Measurements from ENCODE around the gene TBC1D8. TPM values are rescaled to one million over a fixed set of nuclear protein-coding genes. Genes with fewer than 3 reads are reported as not detected.

The TBC1D8 gene
- total and polyA plus RNA-seq, 2 donors (not counting 1 experiment from before 2014, with no cell fraction given), result 1.7 to 15.7 TPM

DNA sequence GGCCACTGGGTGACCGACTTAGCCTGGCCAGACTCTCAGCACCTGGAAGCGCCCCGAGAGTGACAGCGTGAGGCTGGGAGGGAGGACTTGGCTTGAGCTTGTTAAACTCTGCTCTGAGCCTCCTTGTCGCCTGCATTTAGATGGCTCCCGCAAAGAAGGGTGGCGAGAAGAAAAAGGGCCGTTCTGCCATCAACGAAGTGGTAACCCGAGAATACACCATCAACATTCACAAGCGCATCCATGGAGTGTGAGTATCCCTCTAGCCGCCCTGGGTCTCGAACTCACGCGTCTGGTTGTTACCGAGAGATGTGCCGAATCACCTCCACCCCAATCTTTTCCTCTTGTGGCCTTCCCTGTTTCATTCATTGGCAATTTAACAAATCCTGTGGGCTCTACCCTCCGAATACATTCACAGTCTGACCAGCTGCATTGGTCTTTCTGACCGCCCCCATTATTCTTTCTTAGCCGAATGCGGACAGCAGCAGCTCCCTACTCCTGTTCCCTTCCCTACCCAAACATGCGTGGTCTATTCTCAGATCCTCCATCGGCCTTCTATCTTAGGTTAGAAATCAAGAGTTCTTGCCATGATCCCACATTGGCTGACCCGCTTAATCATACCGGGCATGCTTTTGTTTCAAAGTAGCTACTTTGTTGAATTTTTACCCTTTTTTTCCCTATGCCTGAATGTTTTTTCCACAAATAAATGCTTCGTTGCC is 148.5 kb downstream of the TBC1D8 start:
- no peak for TF ChIP-seq CTCF (IDR thresholded peaks at IDR 0.05)
- no peak for TF ChIP-seq EZH2 (IDR thresholded peaks at IDR 0.05; ENCODE audit: borderline replicate concordance, insufficient read depth, low read depth, low read length, poor library complexity, severe bottlenecking)
- CTCF ChIA-PET, result interaction anchor here (1.0 to 2.8 kb wide), 11 partner anchors 8 to 740 kb away, joined by 3 to 23 read pairs (median 4); partner anchors contain the start of gene PDCL3
- H3K36me3 ChIP-seq (replicated peaks in 1 of 2; ENCODE audit: control extremely low read depth in 1 of 2, control insufficient read depth in 1 of 2, extremely low read depth in 1 of 2, insufficient read depth in 2 of 2, low read length in 1 of 2), result peaks cover 24 to 47% of the 10 kb centered on the region in 2 experiments
- no peaks in the 10 kb centered on the region for H3K27me3 Mint-ChIP-seq
- H3K4me2 ChIP-seq (replicated peaks; ENCODE audit: low read depth, low read length, poor library complexity, severe bottlenecking), result peak overlapping the region; percentile 89
- DNase-seq (no peak), ATAC-seq (ENCODE audit: low read depth) (no peak)
- peak overlapping the region; percentile 96 for H3K27ac Mint-ChIP-seq
- H3K4me1 Mint-ChIP-seq, result peaks cover 42% of the 10 kb centered on the region
- H4K20me1 ChIP-seq (ENCODE audit: control insufficient read depth, insufficient read depth, low read length, poor library complexity, severe bottlenecking), result peaks cover 30% of the 10 kb centered on the region
- H3K4me3 Mint-ChIP-seq, result peak overlapping the region; percentile 88
- H3K4me3 ChIP-seq (ENCODE audit: control extremely low read depth in 1 of 5, extremely low read depth in 1 of 5, insufficient read depth in 1 of 5, low read depth in 2 of 5, low read length in 4 of 5), result peak overlapping the region; percentile 80 to 99 (median 92)
- peak overlapping the region; percentile 95 for H2AFZ ChIP-seq (ENCODE audit: insufficient read depth, low read depth, low read length, poor library complexity, severe bottlenecking)
- H3K4me1 ChIP-seq (ENCODE audit: control insufficient read depth in 2 of 2, insufficient read depth in 2 of 2, low read length in 2 of 2), result peaks cover 15 to 21% of the 10 kb centered on the region in 2 donors
- peaks cover 22% of the 10 kb centered on the region for H3K79me2 ChIP-seq (ENCODE audit: control insufficient read depth, insufficient read depth, low read length)
- 3% methylated on average over 21 of the region's 26 CpGs for WGBS (ENCODE audit: insufficient coverage)
- H3K9me3 ChIP-seq (ENCODE audit: control extremely low read depth in 1 of 3, control insufficient read depth in 2 of 3, insufficient read depth in 1 of 3, low read length in 2 of 3), result peaks cover 0 to 4% (median 0%) of the 10 kb centered on the region in 3 donors
- POLR2A ChIA-PET, result interaction anchor here (0.9 to 1.5 kb wide), 5 partner anchors 9 to 440 kb away, joined by 3 to 9 read pairs (median 4); partner anchors contain the start of genes CNOT11, PDCL3 and RNF149
- peak overlapping the region; percentile 96 for H3K9ac ChIP-seq (ENCODE audit: low read length)
- no peaks in the 10 kb centered on the region for H3K27me3 ChIP-seq (replicated peaks in 1 of 4; ENCODE audit: control extremely low read depth in 1 of 4, control insufficient read depth in 3 of 4, insufficient read depth in 4 of 4, low read length in 3 of 4)
- intact Hi-C loops (cut with micrococcal nuclease), result loop anchor here (1.0 to 5.0 kb wide), 5 partner anchors 149 to 620 kb away; partner anchors contain the start of genes CNOT11, PDCL3 and TBC1D8
- H3K27ac ChIP-seq (ENCODE audit: low read length in 2 of 2), result peak overlapping the region; percentile 84 to 91
- no peaks in the 10 kb centered on the region for H3K9me3 Mint-ChIP-seq (ENCODE audit: insufficient read depth)

All from B cell (primary cell).